Kidney (tissue), 14 donors: ENCODE measurements around the gene ZCCHC2. TPM values are rescaled to one million over a fixed set of nuclear protein-coding genes. Genes with fewer than 3 reads are reported as not detected.

Experiments used
- DNase-seq, 5 donors: peaks; one replicate each; pipeline ENCODE4 v3.0.0-alpha.2; 2013 to 2020
- FAIRE-seq: peaks from 2 replicates; lab custom pipeline; 2012; peaks lifted over from hg19 to GRCh38; lab: Jason Lieb, UNC
- H3K27ac ChIP-seq, 2 donors: one replicate each; pipeline ENCODE4 v1.7.0; 2013; ENCODE audit warnings: low read depth in 2 of 2, low read length in 2 of 2, inconsistent platforms in 1 of 2
- H3K27me3 ChIP-seq: one replicate; pipeline ENCODE4 v1.7.1; 2013; ENCODE audit warnings: low read length, inconsistent platforms; ENCODE audit not compliant: control insufficient read depth, insufficient read depth
- H3K36me3 ChIP-seq, 3 donors: one replicate each; pipeline versions ENCODE4 v1.7.0 to v1.7.1; 2013; ENCODE audit warnings: low read length in 3 of 3, control low read depth in 1 of 3, inconsistent platforms in 1 of 3; ENCODE audit not compliant: insufficient read depth in 3 of 3, control insufficient read depth in 2 of 3
- H3K4me1 ChIP-seq, 3 donors: one replicate each; pipeline versions ENCODE4 v1.7.0 to v1.7.1; 2013; ENCODE audit warnings: low read length in 3 of 3, inconsistent platforms in 1 of 3, low read depth in 1 of 3; ENCODE audit not compliant: control insufficient read depth in 2 of 3, insufficient read depth in 2 of 3
- H3K4me3 ChIP-seq, 3 donors: one replicate each; pipeline versions ENCODE4 v1.7.0 to v1.8.1; 2013; ENCODE audit warnings: low read length in 3 of 3, control low read depth in 1 of 3, inconsistent platforms in 1 of 3
- H3K9ac ChIP-seq, 3 donors: one replicate each; pipeline versions ENCODE4 v1.7.0 to v1.7.1; 2013; ENCODE audit warnings: low read length in 3 of 3, control low read depth in 1 of 3, inconsistent platforms in 1 of 3
- H3K9me3 ChIP-seq, 3 donors: one replicate each; pipeline versions ENCODE4 v1.7.0 to v1.7.1; 2013; ENCODE audit warnings: low read length in 3 of 3, control low read depth in 1 of 3, inconsistent platforms in 1 of 3; ENCODE audit not compliant: control insufficient read depth in 2 of 3, insufficient read depth in 1 of 3
- CTCF ChIP-seq: IDR thresholded peaks from 3 replicates; pipeline ENCODE4 v1.5.1; 2012; ENCODE audit warnings: mild to moderate bottlenecking, moderate library complexity, borderline replicate concordance; ENCODE audit not compliant: insufficient read depth; ENCODE audit errors: extremely low read depth
- intact Hi-C: fragments of 100-400 bp; cut with DNase I; formaldehyde crosslinking; loops from one replicate; pipeline ENCODE4 v1.11.1; 2022
- polyA plus RNA-seq: library from polyadenylated mRNA; stranded (reverse); fragments of 350-450 nt; fragmentation: Illumina TruSeq; extraction: RNeasy Lipid Tissue Mini Kit (QIAGEN cat#74804); gene quantifications from one replicate; pipeline ENCODE4 v1.2.3, GENCODE V29; 2014; ENCODE audit warnings: low read depth, low replicate concordance; ENCODE audit not compliant: insufficient read depth
- total RNA-seq: library from RNA; stranded (reverse); fragmentation: NEBNext Ultra II Directional; extraction: Animal tissue kit (Norgen Biotek cat#: 25700); gene quantifications from one replicate; pipeline ENCODE4 v1.2.1, GENCODE V29; 2021
- donor health status: control.
- donor health status: control.
- donor health status: control.
- donor health status: control.
- donor health status: control.
- donor health status: DM: yes; HTN: yes; CAD: no.
- donor health status: Normal renal cell carcinoma (clear cell type).

Gene ZCCHC2
- total and polyA plus RNA-seq, 2 donors from 2014 or later: 5.5 to 22.1 TPM

GRCh38 chr18:62499263-62499650 is 23.6 kb upstream of the ZCCHC2 start:
- no peaks in the 10 kb centered on the region for H3K36me3 ChIP-seq
- H3K27ac ChIP-seq: no peak overlapping the region
- TF ChIP-seq CTCF: no peak

DNA sequence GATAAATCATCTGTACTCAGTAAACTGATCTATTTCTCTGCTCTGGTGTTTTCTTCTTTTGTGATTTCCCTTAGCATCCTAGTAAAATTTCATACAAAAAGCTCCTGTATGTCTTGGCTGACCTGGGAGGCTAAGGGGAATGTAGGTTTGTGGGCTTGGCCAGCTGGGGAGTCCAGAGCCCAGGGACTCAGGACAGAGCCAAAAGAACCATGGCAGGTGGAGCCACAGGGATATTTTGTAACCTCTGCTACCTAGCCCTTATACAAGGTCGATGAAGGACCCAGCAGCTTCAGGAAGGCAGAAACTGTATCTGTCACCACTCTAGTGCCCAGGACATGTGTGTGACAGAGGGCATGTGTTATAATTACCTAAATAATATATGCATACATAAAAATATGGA is 22.7 kb upstream of the ZCCHC2 start:
- intact Hi-C loops: no loop called here
- FAIRE-seq (no peak), DNase-seq (no peak)
- no peak for TF ChIP-seq CTCF
- no peak overlapping the region for H3K4me3 ChIP-seq
- H3K27me3 ChIP-seq: no peaks in the 10 kb centered on the region
- H3K9ac ChIP-seq: no peak overlapping the region
- no peak overlapping the region for H3K27ac ChIP-seq
- H3K9me3 ChIP-seq: no peaks in the 10 kb centered on the region
- no peaks in the 10 kb centered on the region for H3K36me3 ChIP-seq
- H3K4me1 ChIP-seq: no peaks in the 10 kb centered on the region

More at GRCh38 chr18:62499263-62499650, 23.6 kb upstream of the ZCCHC2 start:
- H3K4me3 ChIP-seq: no peak overlapping the region
- H3K9ac ChIP-seq: no peak overlapping the region
- no peaks in the 10 kb centered on the region for H3K4me1 ChIP-seq
- DNase-seq: no peak
- no peaks in the 10 kb centered on the region for H3K27me3 ChIP-seq
- H3K9me3 ChIP-seq: no peaks in the 10 kb centered on the region
- intact Hi-C loops: no loop called here
- no peak for FAIRE-seq

- Histone ChIP-seq H3K27me3 (no peaks in the 10 kb centered on the region), H3K4me1 (peaks cover 0 to 4% (median 3%) of the 10 kb centered on the region in 3 donors), H3K9ac (no peak overlapping the region), H3K27ac (no peak overlapping the region), H3K9me3 (no peaks in the 10 kb centered on the region), H3K4me3 (no peak overlapping the region), H3K36me3 (no peaks in the 10 kb centered on the region)
- no peak for TF ChIP-seq CTCF
- FAIRE-seq (no peak), DNase-seq (no peak)
- intact Hi-C loops: no loop called here
Measured at GRCh38 chr18:62500966-62501591, 21.7 kb upstream of the ZCCHC2 start.
